Cardiac septum (tissue), 1 donor: ENCODE results near the gene PES1. TPM values are rescaled to one million over a fixed set of nuclear protein-coding genes. Genes with fewer than 3 reads are reported as not detected.
"Not testable (repeated sequence)": the region's sequence is repeated elsewhere in the genome, so short reads cannot be mapped to it uniquely, and the experiment has no call there.

Experiments
- DNase-seq: peaks from one replicate; pipeline ENCODE4 v3.0.0-alpha.2; 2020; ENCODE audit warnings: low spot score
- intact Hi-C: fragments of 100-400 bp; cut with DNase I; formaldehyde crosslinking; loops from one replicate; pipeline ENCODE4 v1.14.0; 2022
- long read RNA-seq: library from polyadenylated mRNA; unstranded; transcript quantifications from one replicate; pipeline ENCODE4 v2.0.0, GENCODE V29; 2021
- total RNA-seq: library from RNA; stranded (reverse); fragmentation: NEBNext Ultra II Directional; extraction: Animal tissue kit (Norgen Biotek cat#: 25700); gene quantifications from one replicate; pipeline ENCODE4 v1.2.1, GENCODE V29; 2021
- donor health status: DM: no; HTN: no; CAD: no.

PES1 gene
- 28.1 TPM for total RNA-seq
- long read RNA-seq, transcript PES1-202 (15 exons, 2,295 nt) = major isoform, 22 of 36 reads
- long read RNA-seq, partial matches to known transcripts = 9 of 36 reads
- long read RNA-seq, other reads (novel, unspliced or antisense) = 3 of 36 reads

GRCh38 chr22:30591588-30592359 lies at the start of gene PES1:
Gene PES1 (minus strand): TSS chr22:30591910. CDS start chr22:30591833, 77 bp downstream.
- peak; percentile 96 for DNase-seq
- intact Hi-C loops = loop anchor here (10.0 kb wide), 1 partner anchor 167 kb away; the partner anchor contains the start of gene MTFP1

- DNase-seq = no peak
- intact Hi-C loops = no loop called here
Observed at GRCh38 chr22:30640839-30641430, 49.2 kb upstream of the PES1 start.

- intact Hi-C loops = no loop called here
Observed at GRCh38 chr22:30640361-30640760, 48.7 kb upstream of the PES1 start.

GRCh38 chr22:30637701-30638114 lies 46.0 kb upstream of the PES1 start:
- no peak for DNase-seq
- intact Hi-C loops = loop anchor here (10.0 kb wide), 1 partner anchor 507 kb away; the partner anchor contains the start of gene PLA2G3

More at GRCh38 chr22:30640361-30640760, 48.7 kb upstream of the PES1 start:
- DNase-seq = no peak

- no peak for DNase-seq
- intact Hi-C loops = loop anchor here (10.0 kb wide), 1 partner anchor 508 kb away; the partner anchor contains the start of gene PLA2G3
Observed at GRCh38 chr22:30636226-30637077, 44.7 kb upstream of the PES1 start.

GRCh38 chr22:30635273-30636225 lies 43.8 kb upstream of the PES1 start, which contains the start of gene SLC35E4:
Gene SLC35E4 (plus strand): TSS chr22:30635781. CDS start chr22:30636451, 670 bp downstream.
- intact Hi-C loops = loop anchor here (2.0 to 10.0 kb wide), 2 partner anchors 31 to 509 kb away; partner anchors contain the start of genes DUSP18 and PLA2G3
- peak; percentile 98 for DNase-seq

- DNase-seq = peak; percentile 94
- intact Hi-C loops = loop anchor here (1.0 to 10.0 kb wide), 4 partner anchors 32 to 510 kb away; partner anchors contain the start of genes DUSP18 and PLA2G3
Observed at GRCh38 chr22:30634471-30635233, 42.9 kb upstream of the PES1 start.

- intact Hi-C loops = loop anchor here (5.0 to 10.0 kb wide), 2 partner anchors 291 to 513 kb away; partner anchors contain the start of gene PLA2G3
- not testable (repeated sequence) for DNase-seq
Observed at GRCh38 chr22:30631469-30631868, 39.8 kb upstream of the PES1 start.

- DNase-seq = no peak
- intact Hi-C loops = no loop called here
Observed at GRCh38 chr22:30628491-30628890, 36.8 kb upstream of the PES1 start.

- intact Hi-C loops = no loop called here
- DNase-seq = no peak
Observed at GRCh38 chr22:30627471-30627870, 35.8 kb upstream of the PES1 start.

- no peak for DNase-seq
- intact Hi-C loops = no loop called here
Observed at GRCh38 chr22:30626413-30626812, 34.7 kb upstream of the PES1 start.

GRCh38 chr22:30619909-30620308 lies 28.2 kb upstream of the PES1 start:
- intact Hi-C loops, DNase-seq: not testable (repeated sequence)

- DNase-seq = no peak
- intact Hi-C loops = no loop called here
Observed at GRCh38 chr22:30617819-30618218, 26.1 kb upstream of the PES1 start.

GRCh38 chr22:30615543-30615954 lies 23.8 kb upstream of the PES1 start:
- intact Hi-C loops = no loop called here
- DNase-seq = no peak

GRCh38 chr22:30614879-30615278 lies 23.2 kb upstream of the PES1 start:
- DNase-seq = no peak
- intact Hi-C loops = no loop called here

- DNase-seq = no peak
- intact Hi-C loops = no loop called here
Observed at GRCh38 chr22:30614268-30614667, 22.6 kb upstream of the PES1 start.

GRCh38 chr22:30612789-30613188 lies 21.1 kb upstream of the PES1 start:
- DNase-seq = no peak
- intact Hi-C loops = no loop called here
